ENCODE measurements around the gene SLC17A4.

Gene SLC17A4

DNA sequence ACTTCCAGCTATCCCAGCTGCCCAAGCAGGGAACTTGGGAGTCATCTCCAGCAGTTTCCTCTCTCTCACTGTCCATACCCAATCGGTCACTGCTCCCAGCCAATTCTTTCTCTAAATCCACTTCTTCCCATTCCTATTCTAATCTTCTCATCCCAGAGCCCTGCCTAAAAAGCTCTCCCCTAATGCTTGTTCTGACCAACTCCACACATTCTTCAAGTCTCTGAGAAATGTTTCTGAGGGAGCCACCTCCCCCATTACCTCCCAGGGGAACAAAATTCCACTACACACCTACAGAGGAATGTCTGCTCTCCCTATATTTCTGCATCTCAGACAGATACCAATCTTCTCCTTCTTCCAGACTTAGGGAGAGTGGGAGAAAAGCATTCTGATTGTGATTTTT, 14.0 kb downstream of the SLC17A4 start:
- Mint-ChIP-seq H3K27ac (no peak overlapping the region), H3K27me3 (peaks cover 31% of the 10 kb centered on the region), H3K36me3 (ENCODE audit: low read depth) (no peaks in the 10 kb centered on the region)

DNA sequence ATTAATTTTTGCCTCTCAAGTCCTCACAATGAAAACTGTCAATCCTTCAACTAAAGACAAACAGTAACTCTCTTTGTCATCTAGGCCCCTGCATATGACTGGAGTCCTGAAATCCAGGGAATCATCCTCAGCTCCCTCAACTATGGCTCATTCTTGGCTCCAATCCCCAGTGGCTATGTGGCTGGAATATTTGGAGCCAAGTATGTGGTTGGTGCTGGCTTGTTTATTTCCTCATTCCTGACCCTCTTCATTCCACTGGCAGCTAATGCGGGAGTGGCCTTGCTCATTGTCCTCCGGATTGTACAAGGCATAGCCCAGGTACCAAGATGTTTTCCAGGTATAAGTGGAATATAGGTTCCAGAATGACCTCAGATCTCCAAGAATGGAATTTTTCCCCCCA, 15.4 kb downstream of the SLC17A4 start:
- peaks cover 24% of the 10 kb centered on the region for H3K27me3 Mint-ChIP-seq
- H3K4me3 Mint-ChIP-seq, result no peak overlapping the region
- H3K36me3 Mint-ChIP-seq (ENCODE audit: low read depth), result no peaks in the 10 kb centered on the region
- H3K4me1 Mint-ChIP-seq (ENCODE audit: low read depth), result no peaks in the 10 kb centered on the region
- no peaks in the 10 kb centered on the region for H3K9me3 Mint-ChIP-seq
- H3K27ac Mint-ChIP-seq, result no peak overlapping the region

More for the DNA sequence above, 14.0 kb downstream of the SLC17A4 start:
- Mint-ChIP-seq H3K9me3 (no peaks in the 10 kb centered on the region), H3K4me1 (ENCODE audit: low read depth) (no peaks in the 10 kb centered on the region), H3K4me3 (no peak overlapping the region)

- no peak overlapping the region for H3K27ac Mint-ChIP-seq
- H3K27me3 Mint-ChIP-seq, result peaks cover 19% of the 10 kb centered on the region
- H3K9me3 Mint-ChIP-seq, result no peaks in the 10 kb centered on the region
- H3K4me3 Mint-ChIP-seq, result no peak overlapping the region
- peaks cover 8% of the 10 kb centered on the region for H3K4me1 Mint-ChIP-seq (ENCODE audit: low read depth)
- no peaks in the 10 kb centered on the region for H3K36me3 Mint-ChIP-seq (ENCODE audit: low read depth)
Measured at GRCh38 chr6:25774120-25774715, 19.7 kb downstream of the SLC17A4 start.

DNA sequence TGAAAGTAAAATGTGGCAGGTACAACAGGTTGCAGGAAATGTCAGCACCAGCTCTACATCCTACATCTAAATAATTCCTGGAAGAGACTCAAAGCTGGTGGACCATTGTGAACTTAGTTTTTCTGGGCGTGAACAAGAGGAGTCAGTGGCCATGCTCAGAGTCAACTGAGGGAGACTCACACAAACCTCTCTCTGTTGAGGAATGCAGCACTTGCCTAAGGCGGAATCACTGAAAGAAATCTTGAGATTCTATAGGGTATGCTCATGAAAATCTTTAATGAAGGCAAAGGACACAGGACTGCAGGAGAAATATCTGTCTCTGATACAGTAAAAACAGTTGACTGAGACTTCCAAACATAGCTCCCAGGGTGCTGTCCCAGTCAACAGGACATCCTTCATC, 22.5 kb downstream of the SLC17A4 start:
- Mint-ChIP-seq H3K9me3 (no peaks in the 10 kb centered on the region), H3K27ac (no peak overlapping the region), H3K27me3 (peaks cover 13% of the 10 kb centered on the region), H3K36me3 (ENCODE audit: low read depth) (no peaks in the 10 kb centered on the region), H3K4me3 (no peak overlapping the region), H3K4me1 (ENCODE audit: low read depth) (peaks cover 8% of the 10 kb centered on the region)

DNA sequence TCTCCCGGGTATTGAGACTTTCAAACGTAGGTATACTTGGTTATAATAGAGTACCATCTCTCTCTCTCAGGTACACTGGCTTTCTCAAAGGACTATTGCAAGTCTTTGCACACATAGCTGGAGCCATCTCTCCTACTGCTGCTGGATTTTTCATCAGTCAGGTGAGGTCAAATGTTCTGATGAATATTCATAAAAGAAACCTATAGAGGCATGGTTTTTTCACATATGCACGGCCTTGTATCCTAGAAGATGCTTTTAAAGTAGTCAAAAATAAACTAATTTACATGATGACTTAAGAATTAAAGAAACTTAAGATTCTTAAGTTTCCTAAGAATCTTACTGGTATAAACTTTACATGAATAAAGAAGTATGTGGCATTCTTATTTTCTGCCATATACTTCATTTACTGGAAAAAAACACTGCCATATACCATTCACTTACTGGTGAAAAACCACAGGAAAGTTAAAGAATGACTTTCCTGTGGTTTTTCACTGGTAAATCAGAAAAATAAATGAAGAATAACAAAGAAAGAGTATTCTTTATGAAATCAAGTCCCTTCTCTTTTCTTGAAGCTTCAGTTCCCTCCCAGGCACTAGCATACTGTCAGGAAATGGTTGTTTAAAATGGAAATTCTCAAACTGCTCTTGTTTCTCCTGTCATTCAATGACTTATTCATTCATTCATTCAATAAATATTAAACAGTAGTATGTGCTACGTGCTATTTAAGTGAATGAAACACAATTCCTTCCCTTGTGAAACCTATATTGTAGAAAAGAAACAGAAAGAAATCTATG, 23.5 kb downstream of the SLC17A4 start:
- H3K9me3 Mint-ChIP-seq, result no peaks in the 10 kb centered on the region

DNA sequence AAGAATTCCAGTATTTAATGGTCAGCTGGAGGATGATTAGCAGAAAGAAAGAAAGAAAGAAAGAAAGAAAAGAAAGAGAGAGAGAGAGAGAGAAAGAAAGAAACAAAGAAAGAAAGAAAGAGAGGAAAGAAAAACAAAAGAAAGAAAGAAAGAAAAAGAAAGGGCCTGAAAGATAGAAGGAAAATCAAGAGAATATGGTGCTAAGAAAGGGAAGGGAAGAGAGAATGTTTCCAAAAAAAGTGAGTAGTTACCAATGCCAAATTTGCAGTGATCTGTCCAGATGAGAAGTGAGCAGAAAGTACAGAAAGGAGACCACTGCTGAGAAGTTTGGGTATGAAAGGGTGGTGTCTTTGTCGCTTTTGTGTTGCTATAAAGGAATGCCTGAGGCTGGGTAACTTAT, 26.6 kb downstream of the SLC17A4 start:
- no peaks in the 10 kb centered on the region for H3K9me3 Mint-ChIP-seq
- peaks cover 8% of the 10 kb centered on the region for H3K4me1 Mint-ChIP-seq (ENCODE audit: low read depth)
- H3K27ac Mint-ChIP-seq, result no peak overlapping the region
- no peak overlapping the region for H3K4me3 Mint-ChIP-seq
- peaks cover 13% of the 10 kb centered on the region for H3K27me3 Mint-ChIP-seq
- H3K36me3 Mint-ChIP-seq (ENCODE audit: low read depth), result no peaks in the 10 kb centered on the region

More for the DNA sequence above, 23.5 kb downstream of the SLC17A4 start:
- Mint-ChIP-seq H3K27ac (no peak overlapping the region), H3K27me3 (peaks cover 13% of the 10 kb centered on the region), H3K4me3 (no peak overlapping the region), H3K36me3 (ENCODE audit: low read depth) (no peaks in the 10 kb centered on the region), H3K4me1 (ENCODE audit: low read depth) (peaks cover 8% of the 10 kb centered on the region)

GRCh38 chr6:25787428-25787827, 32.9 kb downstream of the SLC17A4 start:
- Mint-ChIP-seq H3K4me3 (no peak overlapping the region), H3K9me3 (no peaks in the 10 kb centered on the region), H3K27me3 (no peaks in the 10 kb centered on the region), H3K4me1 (ENCODE audit: low read depth) (no peaks in the 10 kb centered on the region), H3K36me3 (ENCODE audit: low read depth) (no peaks in the 10 kb centered on the region), H3K27ac (no peak overlapping the region)

DNA sequence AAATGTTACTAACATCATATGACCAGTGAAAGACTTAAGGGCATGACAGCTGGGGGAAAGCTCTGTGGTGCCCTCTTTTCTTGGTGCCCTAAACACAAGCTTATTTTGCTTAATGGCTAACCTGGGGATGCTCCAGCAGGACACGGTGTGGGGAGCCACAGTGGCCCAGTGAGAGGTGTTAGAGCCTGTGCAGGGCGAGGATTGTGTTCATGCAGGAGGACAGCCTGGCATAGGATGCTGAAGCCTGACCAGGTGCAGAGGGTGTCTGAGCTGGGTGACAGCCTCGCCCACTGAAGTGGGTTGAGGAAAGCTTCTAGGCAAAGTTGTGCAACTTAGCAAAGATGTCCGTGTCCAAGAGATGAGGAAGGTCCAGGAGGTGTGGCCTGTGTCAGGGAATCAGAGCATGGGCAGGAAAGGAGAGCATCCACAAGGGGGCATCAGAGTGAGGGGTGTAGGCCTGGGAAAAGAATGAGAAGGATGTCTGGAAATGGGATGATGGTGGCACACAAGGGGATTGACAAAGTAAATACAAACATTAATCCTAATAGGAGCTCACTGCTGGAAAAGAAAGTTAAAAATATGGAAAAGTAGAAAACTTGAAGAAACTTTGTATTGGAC, 33.9 kb downstream of the SLC17A4 start:
- no peaks in the 10 kb centered on the region for H3K4me1 Mint-ChIP-seq (ENCODE audit: low read depth)
- H3K36me3 Mint-ChIP-seq (ENCODE audit: low read depth), result no peaks in the 10 kb centered on the region
- no peaks in the 10 kb centered on the region for H3K27me3 Mint-ChIP-seq
- no peak overlapping the region for H3K27ac Mint-ChIP-seq
- H3K4me3 Mint-ChIP-seq, result no peak overlapping the region
- no peaks in the 10 kb centered on the region for H3K9me3 Mint-ChIP-seq

DNA sequence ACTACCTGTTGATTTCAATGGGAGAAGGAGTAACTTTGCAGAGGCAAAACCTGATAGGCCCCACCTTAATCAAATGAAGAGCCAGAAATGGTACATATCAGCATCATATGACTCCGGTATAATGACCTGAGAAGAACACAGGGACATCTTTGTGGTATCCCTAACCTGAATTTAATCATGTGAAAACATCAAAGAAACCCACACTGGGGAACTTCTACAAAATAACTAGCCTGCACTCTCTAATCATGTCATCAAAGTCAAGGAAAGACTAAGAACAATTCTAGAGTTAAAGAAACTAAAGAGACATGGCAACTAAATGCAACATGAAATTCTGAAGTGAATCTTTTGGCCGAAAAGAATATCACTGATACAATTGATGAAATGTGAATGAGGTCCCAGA, 34.9 kb downstream of the SLC17A4 start:
- H3K36me3 Mint-ChIP-seq (ENCODE audit: low read depth), result no peaks in the 10 kb centered on the region
- H3K27ac Mint-ChIP-seq, result no peak overlapping the region
- H3K9me3 Mint-ChIP-seq, result no peaks in the 10 kb centered on the region
- H3K4me3 Mint-ChIP-seq, result no peak overlapping the region
- H3K27me3 Mint-ChIP-seq, result no peaks in the 10 kb centered on the region
- H3K4me1 Mint-ChIP-seq (ENCODE audit: low read depth), result no peaks in the 10 kb centered on the region

- Mint-ChIP-seq H3K27me3 (no peaks in the 10 kb centered on the region), H3K9me3 (no peaks in the 10 kb centered on the region), H3K27ac (no peak overlapping the region)
Measured at GRCh38 chr6:25792016-25792415, 37.5 kb downstream of the SLC17A4 start.

GRCh38 chr6:25793970-25794369, 39.4 kb downstream of the SLC17A4 start:
- Mint-ChIP-seq H3K27me3 (peaks cover 8% of the 10 kb centered on the region), H3K4me1 (ENCODE audit: low read depth) (no peaks in the 10 kb centered on the region), H3K36me3 (ENCODE audit: low read depth) (no peaks in the 10 kb centered on the region), H3K27ac (no peak overlapping the region), H3K4me3 (no peak overlapping the region), H3K9me3 (no peaks in the 10 kb centered on the region)

More at GRCh38 chr6:25792016-25792415, 37.5 kb downstream of the SLC17A4 start:
- Mint-ChIP-seq H3K4me1 (ENCODE audit: low read depth) (no peaks in the 10 kb centered on the region), H3K4me3 (no peak overlapping the region), H3K36me3 (ENCODE audit: low read depth) (no peaks in the 10 kb centered on the region)

- Mint-ChIP-seq H3K4me1 (ENCODE audit: low read depth) (no peaks in the 10 kb centered on the region), H3K36me3 (ENCODE audit: low read depth) (no peaks in the 10 kb centered on the region), H3K4me3 (no peak overlapping the region), H3K27ac (no peak overlapping the region), H3K9me3 (no peaks in the 10 kb centered on the region), H3K27me3 (peaks cover 8% of the 10 kb centered on the region)
Measured at GRCh38 chr6:25794784-25795183, 40.2 kb downstream of the SLC17A4 start.

- Mint-ChIP-seq H3K36me3 (ENCODE audit: low read depth) (no peaks in the 10 kb centered on the region), H3K27ac (no peak overlapping the region), H3K27me3 (peaks cover 31% of the 10 kb centered on the region), H3K4me1 (ENCODE audit: low read depth) (no peaks in the 10 kb centered on the region), H3K4me3 (no peak overlapping the region), H3K9me3 (no peaks in the 10 kb centered on the region)
Measured at GRCh38 chr6:25801436-25801835, 46.9 kb downstream of the SLC17A4 start.

GRCh38 chr6:25804804-25805203, 50.3 kb downstream of the SLC17A4 start:
- H3K27me3 Mint-ChIP-seq, result peaks cover 33% of the 10 kb centered on the region
- no peaks in the 10 kb centered on the region for H3K9me3 Mint-ChIP-seq

DNA sequence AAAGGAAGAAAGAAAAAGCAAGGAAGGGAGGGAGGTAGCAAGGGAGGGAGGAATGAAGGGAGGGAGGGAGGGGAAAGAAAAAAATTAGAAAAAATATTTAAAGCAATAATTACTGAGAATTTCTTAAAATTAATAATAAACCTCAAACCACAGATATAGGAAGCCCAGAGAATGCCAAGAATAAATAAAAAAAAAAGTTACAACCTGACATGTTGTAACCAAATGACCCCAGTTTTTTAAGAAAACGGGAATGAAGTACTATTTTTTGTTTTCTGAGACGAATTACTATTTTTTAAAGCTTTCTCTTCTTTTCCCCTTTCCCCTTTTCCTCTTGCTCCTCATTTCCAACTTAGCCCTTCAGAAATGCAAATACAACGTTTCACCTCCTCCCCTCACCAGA, 60.7 kb downstream of the SLC17A4 start:
- Mint-ChIP-seq H3K9me3 (no peaks in the 10 kb centered on the region), H3K36me3 (ENCODE audit: low read depth) (no peaks in the 10 kb centered on the region)

More at GRCh38 chr6:25804804-25805203, 50.3 kb downstream of the SLC17A4 start:
- H3K4me3 Mint-ChIP-seq, result no peak overlapping the region
- no peak overlapping the region for H3K27ac Mint-ChIP-seq
- no peaks in the 10 kb centered on the region for H3K4me1 Mint-ChIP-seq (ENCODE audit: low read depth)
- no peaks in the 10 kb centered on the region for H3K36me3 Mint-ChIP-seq (ENCODE audit: low read depth)

More for the DNA sequence above, 60.7 kb downstream of the SLC17A4 start:
- H3K4me1 Mint-ChIP-seq (ENCODE audit: low read depth), result no peaks in the 10 kb centered on the region
- no peak overlapping the region for H3K4me3 Mint-ChIP-seq
- no peak overlapping the region for H3K27ac Mint-ChIP-seq
- H3K27me3 Mint-ChIP-seq, result peaks cover 10% of the 10 kb centered on the region

Measured in stimulated activated naive CD8-positive, alpha-beta T cell treated with anti-CD3 and anti-CD28 coated beads, Interleukin-15, Interleukin-2, amounts not matched to agents 100 ng/mL and 50 ng/mL, for 24 hours (primary cell).